ENCODE results near the gene EPHA8. TPM values are rescaled to one million over a fixed set of nuclear protein-coding genes. Genes with fewer than 3 reads are reported as not detected.

The EPHA8 gene
- polyA plus RNA-seq, 2 of the 4 experiments (the other 2 are of a cell fraction): not detected

- ChIA-PET CTCF (interaction anchor here (1.5 kb wide), 1 partner anchor 12 kb away, joined by 4 read pairs; no protein-coding TSS in a partner anchor), POLR2A (no interaction called here)
- no peak overlapping the region for H3K27ac ChIP-seq
- H3K9me3 ChIP-seq: no peaks in the 10 kb centered on the region
- ATAC-seq (no peak), DNase-seq (ENCODE audit: low read depth in 1 of 2, low spot score in 1 of 2) (no peak), FAIRE-seq (no peak)
- H3K4me2 ChIP-seq: no peak overlapping the region
- 85% methylated on average over 12 of the region's 23 CpGs for WGBS (ENCODE audit: missing lambda C conversion rate)
- no peak overlapping the region for H3K4me3 ChIP-seq
- no peak for TF ChIP-seq MYC (IDR thresholded peaks at IDR 0.05; ENCODE audit: borderline replicate concordance, low read length)
- no peak for TF ChIP-seq USF2 (IDR thresholded peaks at IDR 0.05)
- TF ChIP-seq ESRRA (IDR thresholded peaks at IDR 0.05; ENCODE audit: borderline replicate concordance, low read length): no peak
- no peak for TF ChIP-seq EHMT2 (IDR thresholded peaks at IDR 0.05; ENCODE audit: low read depth)
- no peak for TF ChIP-seq FOXS1 (CRISPR knock-in tag; IDR thresholded peaks at IDR 0.05)
- no peak for TF ChIP-seq RNF2 (IDR thresholded peaks at IDR 0.05; ENCODE audit: borderline replicate concordance, low read depth)
- no peak for TF ChIP-seq CEBPB (IDR thresholded peaks at IDR 0.05)
- no peak for TF ChIP-seq CHD4 (IDR thresholded peaks at IDR 0.05; ENCODE audit: borderline replicate concordance)
- no peak for TF ChIP-seq SREBF2 (IDR thresholded peaks at IDR 0.05)
- no peak for TF ChIP-seq HES2 (IDR thresholded peaks at IDR 0.05)
- TF ChIP-seq KDM1A (IDR thresholded peaks at IDR 0.05; ENCODE audit: low read depth): no peak
- TF ChIP-seq RCOR1 (IDR thresholded peaks at IDR 0.05; ENCODE audit: low read depth, low read length): no peak
- TF ChIP-seq JUN (IDR thresholded peaks at IDR 0.05): no peak
- no peak for TF ChIP-seq ATOH8 (CRISPR knock-in tag; IDR thresholded peaks at IDR 0.05; ENCODE audit: low read depth)
- no peak for TF ChIP-seq NFE2L2 (conservative IDR thresholded peaks at IDR 0.05; ENCODE audit: low read length)
- TF ChIP-seq POLR2AphosphoS2 (conservative IDR thresholded peaks at IDR 0.05; ENCODE audit: low read length): no peak
- TF ChIP-seq RAD21 (conservative IDR thresholded peaks at IDR 0.05 in 1 of 2, IDR thresholded peaks at IDR 0.05 in 1 of 2): no peak
- TF ChIP-seq NPAS2 (CRISPR knock-in tag; IDR thresholded peaks at IDR 0.05; ENCODE audit: borderline replicate concordance): no peak
- no peaks in the 10 kb centered on the region for H3K4me1 ChIP-seq
These were observed 12.9 kb downstream of the EPHA8 start for GRCh38 chr1:22576150-22576544.

GRCh38 chr1:22576617-22577016, 13.3 kb downstream of the EPHA8 start:
- POLR2A ChIA-PET: no interaction called here
- ATAC-seq: no peak
- no peaks in the 10 kb centered on the region for H3K9me3 ChIP-seq
- no peak for DNase-seq (ENCODE audit: low read depth in 1 of 2, low spot score in 1 of 2)
- no peak overlapping the region for H3K27ac ChIP-seq
- H3K4me3 ChIP-seq: no peak overlapping the region
- WGBS (ENCODE audit: missing lambda C conversion rate): 76% methylated on average over 12 of the region's 24 CpGs
- CTCF ChIA-PET: no interaction called here
- TF ChIP-seq HOXB5 (CRISPR knock-in tag; IDR thresholded peaks at IDR 0.05) (no peak), CTCF (IDR thresholded peaks at IDR 0.05) (no peak), FOSL2 (IDR thresholded peaks at IDR 0.05) (no peak), FOSL2 (CRISPR knock-in tag; IDR thresholded peaks at IDR 0.05) (no peak), JUNB (IDR thresholded peaks at IDR 0.05) (no peak), HEYL (CRISPR knock-in tag; IDR thresholded peaks at IDR 0.05) (no peak), ZFP36 (IDR thresholded peaks at IDR 0.05; ENCODE audit: borderline replicate concordance, partially characterized antibody) (no peak), BCL3 (IDR thresholded peaks at IDR 0.05) (no peak), TP53 (CRISPR knock-in tag; IDR thresholded peaks at IDR 0.05) (no peak), USF2 (IDR thresholded peaks at IDR 0.05) (no peak), MYC (IDR thresholded peaks at IDR 0.05; ENCODE audit: borderline replicate concordance, low read length) (no peak), MAZ (IDR thresholded peaks at IDR 0.05; ENCODE audit: borderline replicate concordance, low read depth, low read length) (no peak), POLR2A (IDR thresholded peaks at IDR 0.05; ENCODE audit: low read length) (no peak), NPAS2 (CRISPR knock-in tag; IDR thresholded peaks at IDR 0.05; ENCODE audit: borderline replicate concordance) (no peak), MAFK (IDR thresholded peaks at IDR 0.05; ENCODE audit: partially characterized antibody) (no peak), CEBPB (IDR thresholded peaks at IDR 0.05) (no peak), HES2 (IDR thresholded peaks at IDR 0.05) (no peak), GATA3 (IDR thresholded peaks at IDR 0.05; ENCODE audit: borderline replicate concordance) (no peak)
- no peaks in the 10 kb centered on the region for H3K4me1 ChIP-seq
- no peak overlapping the region for H3K4me2 ChIP-seq
- FAIRE-seq: no peak
